Activated CD4-positive, alpha-beta T cell treated with anti-CD3 and anti-CD28 coated beads for 1 hour (primary cell): ENCODE measurements around the gene SV2B.

Experiments
- DNase-seq: peaks from one replicate; pipeline ENCODE4 v3.0.0-alpha.2; 2020

Gene SV2B

GRCh38 chr15:91279486-91279885, 179.4 kb downstream of the SV2B start:
- DNase-seq: no peak

GRCh38 chr15:91281947-91282346, 181.9 kb downstream of the SV2B start:
- DNase-seq: no peak

- no peak for DNase-seq
Measured at GRCh38 chr15:91282486-91282885, 182.4 kb downstream of the SV2B start.

- DNase-seq: no peak
Measured at GRCh38 chr15:91283155-91283554, 183.1 kb downstream of the SV2B start.

GRCh38 chr15:91284758-91285466, 184.9 kb downstream of the SV2B start:
- DNase-seq: no peak

GRCh38 chr15:91289324-91289723, 189.3 kb downstream of the SV2B start:
- DNase-seq: no peak

- no peak for DNase-seq
Measured at GRCh38 chr15:91290553-91290952, 190.5 kb downstream of the SV2B start.

- no peak for DNase-seq
Measured at GRCh38 chr15:91291673-91292072, 191.6 kb downstream of the SV2B start.

- no peak for DNase-seq
Measured at GRCh38 chr15:91294344-91294743, 194.3 kb downstream of the SV2B start.

- no peak for DNase-seq
Measured at GRCh38 chr15:91294795-91295194, 194.7 kb downstream of the SV2B start.

GRCh38 chr15:91298101-91298500, 198.0 kb downstream of the SV2B start:
- DNase-seq: no peak

GRCh38 chr15:91302588-91303439, 202.8 kb downstream of the SV2B start:
- DNase-seq: no peak

GRCh38 chr15:91304210-91304609, 204.2 kb downstream of the SV2B start:
- no peak for DNase-seq

GRCh38 chr15:91304786-91305185, 204.7 kb downstream of the SV2B start:
- DNase-seq: no peak

GRCh38 chr15:91306144-91306543, 206.1 kb downstream of the SV2B start:
- DNase-seq: no peak

- no peak for DNase-seq
Measured at GRCh38 chr15:91307601-91308000, 207.5 kb downstream of the SV2B start.

GRCh38 chr15:91308199-91308598, 208.1 kb downstream of the SV2B start:
- DNase-seq: no peak

- no peak for DNase-seq
Measured at GRCh38 chr15:91308855-91309254, 208.8 kb downstream of the SV2B start.

- no peak for DNase-seq
Measured at GRCh38 chr15:91311986-91312385, 211.9 kb downstream of the SV2B start.

- no peak for DNase-seq
Measured at GRCh38 chr15:91316126-91316525, 216.1 kb downstream of the SV2B start.

GRCh38 chr15:91318516-91318915, 218.5 kb downstream of the SV2B start:
- no peak for DNase-seq

GRCh38 chr15:91318931-91319330, 218.9 kb downstream of the SV2B start:
- no peak for DNase-seq

GRCh38 chr15:91319371-91320059, 219.5 kb downstream of the SV2B start:
- no peak for DNase-seq

GRCh38 chr15:91320101-91320500, 220.0 kb downstream of the SV2B start:
- DNase-seq: no peak
